Trophoblast cell (in vitro differentiated cells and primary cell): ENCODE measurements around the gene CLEC20A.

ENCODE experiments used
- DNase-seq, 2 donors: peaks; one replicate each; pipeline ENCODE4 v3.0.0-alpha.2; 2016
- H2AFZ ChIP-seq: 2 replicates; pipeline ENCODE4 v1.6.1; 2013; ENCODE audit warnings: low read length, moderate library complexity, mild to moderate bottlenecking; ENCODE audit not compliant: insufficient read depth, poor library complexity
- H2AK5ac ChIP-seq: 2 replicates; pipeline ENCODE4 v1.6.1; 2013; ENCODE audit warnings: mild to moderate bottlenecking, low read length
- H2BK120ac ChIP-seq: 2 replicates; pipeline ENCODE4 v1.6.1; 2013; ENCODE audit warnings: low read length, mild to moderate bottlenecking, moderate library complexity; ENCODE audit not compliant: insufficient read depth, poor library complexity
- H2BK12ac ChIP-seq: 2 replicates; pipeline ENCODE4 v1.6.1; 2013; ENCODE audit warnings: mild to moderate bottlenecking, low read length, moderate library complexity
- H2BK5ac ChIP-seq: 2 replicates; pipeline ENCODE4 v1.6.1; 2013; ENCODE audit warnings: low read length, low read depth, moderate library complexity, mild to moderate bottlenecking; ENCODE audit not compliant: poor library complexity
- H3K14ac ChIP-seq: 2 replicates; pipeline ENCODE4 v1.6.1; 2013; ENCODE audit warnings: mild to moderate bottlenecking, low read length
- H3K18ac ChIP-seq: 2 replicates; pipeline ENCODE4 v1.6.1; 2013; ENCODE audit warnings: mild to moderate bottlenecking, low read length
- H3K23ac ChIP-seq: 2 replicates; pipeline ENCODE4 v1.6.1; 2013; ENCODE audit warnings: low read length
- H3K27ac ChIP-seq: 2 replicates; pipeline ENCODE4 v1.5.1; 2013; ENCODE audit warnings: low read depth, mild to moderate bottlenecking, inconsistent platforms, low read length, moderate library complexity
- H3K27me3 ChIP-seq: 2 replicates; pipeline ENCODE4 v1.6.1; 2013; ENCODE audit warnings: inconsistent platforms, mild to moderate bottlenecking, low read length, moderate library complexity; ENCODE audit not compliant: insufficient read depth
- H3K36me3 ChIP-seq, 2 experiments: 1 replicate in 1 of 2; 2 replicates in 1 of 2; pipeline ENCODE4 v1.6.1; 2013; ENCODE audit warnings: low read length in 2 of 2, mild to moderate bottlenecking in 2 of 2, moderate library complexity in 1 of 2; ENCODE audit not compliant: insufficient read depth in 2 of 2, control insufficient read depth in 1 of 2
- H3K4ac ChIP-seq: 2 replicates; pipeline ENCODE4 v1.6.1; 2013; ENCODE audit warnings: low read depth, mild to moderate bottlenecking, low read length, moderate library complexity
- H3K4me1 ChIP-seq, 2 experiments: 1 replicate in 1 of 2; 2 replicates in 1 of 2; pipeline ENCODE4 v1.6.1; 2013; ENCODE audit warnings: low read length in 2 of 2, mild to moderate bottlenecking in 2 of 2, moderate library complexity in 1 of 2; ENCODE audit not compliant: insufficient read depth in 2 of 2, control insufficient read depth in 1 of 2
- H3K4me2 ChIP-seq: 2 replicates; pipeline ENCODE4 v1.6.1; 2013; ENCODE audit warnings: inconsistent platforms, mild to moderate bottlenecking, low read length, moderate library complexity
- H3K4me3 ChIP-seq: 2 replicates; pipeline ENCODE4 v1.5.1; 2013; ENCODE audit warnings: mild to moderate bottlenecking, low read depth, low read length, inconsistent platforms
- H3K79me1 ChIP-seq: one replicate; pipeline ENCODE4 v1.6.1; 2013; ENCODE audit warnings: low read length
- H3K79me2 ChIP-seq: 2 replicates; pipeline ENCODE4 v1.6.1; 2013; ENCODE audit warnings: low read length, mild to moderate bottlenecking; ENCODE audit not compliant: control insufficient read depth, insufficient read depth, poor library complexity
- H3K9ac ChIP-seq: 2 replicates; pipeline ENCODE4 v1.6.1; 2013; ENCODE audit warnings: mild to moderate bottlenecking, low read length
- H3K9me3 ChIP-seq: 2 replicates; pipeline ENCODE4 v1.6.1; 2013; ENCODE audit warnings: low read depth, mild to moderate bottlenecking, control low read depth, inconsistent platforms, low read length; ENCODE audit not compliant: insufficient read depth
- H4K12ac ChIP-seq: 2 replicates; pipeline ENCODE4 v1.6.1; 2013; ENCODE audit warnings: low read depth, mild to moderate bottlenecking, low read length, moderate library complexity
- H4K8ac ChIP-seq: 2 replicates; pipeline ENCODE4 v1.6.1; 2013; ENCODE audit warnings: low read depth, mild to moderate bottlenecking, low read length, moderate library complexity
- H4K91ac ChIP-seq: one replicate; pipeline ENCODE4 v1.6.1; 2013; ENCODE audit warnings: low read depth, mild to moderate bottlenecking, low read length, moderate library complexity
- WGBS: extraction: QIAGEN DNeasy Blood & Tissue Kit; methylation state at CpG from one replicate; pipeline ENCODE4 v1.1.7; 2013; ENCODE audit warnings: missing lambda C conversion rate; ENCODE audit not compliant: insufficient read length, insufficient coverage; ENCODE audit errors: extremely low coverage; 5-methylcytosine and 5-hydroxymethylcytosine counted together

CLEC20A gene

GRCh38 chr1:178528953-178529335, 32.2 kb upstream of the CLEC20A start:
- Histone ChIP-seq H3K9ac (no peak overlapping the region), H2BK12ac (no peak overlapping the region), H4K8ac (no peak overlapping the region), H2AFZ (no peak overlapping the region), H3K79me2 (no peaks in the 10 kb centered on the region), H3K4ac (no peak overlapping the region), H3K23ac (no peak overlapping the region), H3K27me3 (no peaks in the 10 kb centered on the region), H3K14ac (no peak overlapping the region), H4K12ac (no peak overlapping the region), H3K9me3 (peaks cover 2% of the 10 kb centered on the region), H3K4me1 (peaks cover 11% of the 10 kb centered on the region in 2 experiments), H4K91ac (no peak overlapping the region), H2BK120ac (no peak overlapping the region), H2BK5ac (no peak overlapping the region), H3K18ac (no peak overlapping the region), H3K4me3 (no peak overlapping the region), H3K27ac (no peak overlapping the region), H3K4me2 (no peak overlapping the region), H3K36me3 (no peaks in the 10 kb centered on the region), H2AK5ac (no peak overlapping the region), H3K79me1 (no peaks in the 10 kb centered on the region)
- WGBS = no CpG with 5 or more reads among the region's 4 CpGs
- no peak for DNase-seq

GRCh38 chr1:178528228-178528952, 31.6 kb upstream of the CLEC20A start:
- H3K18ac ChIP-seq = no peak overlapping the region
- H2BK5ac ChIP-seq = no peak overlapping the region
- no peaks in the 10 kb centered on the region for H3K27me3 ChIP-seq
- no peak overlapping the region for H3K9ac ChIP-seq
- H4K8ac ChIP-seq = no peak overlapping the region
- no peak overlapping the region for H3K14ac ChIP-seq
- peaks cover 2% of the 10 kb centered on the region for H3K9me3 ChIP-seq
- H4K91ac ChIP-seq = no peak overlapping the region
- no peaks in the 10 kb centered on the region for H3K79me2 ChIP-seq
- no peaks in the 10 kb centered on the region for H3K36me3 ChIP-seq
- no peak for DNase-seq
- no peak overlapping the region for H3K4ac ChIP-seq
- no peak overlapping the region for H2AK5ac ChIP-seq
- no peak overlapping the region for H2AFZ ChIP-seq
- peaks cover 11% of the 10 kb centered on the region in 2 experiments for H3K4me1 ChIP-seq
- H2BK120ac ChIP-seq = no peak overlapping the region
- H3K23ac ChIP-seq = no peak overlapping the region
- H3K79me1 ChIP-seq = no peaks in the 10 kb centered on the region
- no peak overlapping the region for H3K27ac ChIP-seq
- no peak overlapping the region for H4K12ac ChIP-seq
- H2BK12ac ChIP-seq = no peak overlapping the region
- WGBS = no CpG with 5 or more reads among the region's 10 CpGs
- no peak overlapping the region for H3K4me3 ChIP-seq
- H3K4me2 ChIP-seq = no peak overlapping the region

- no peak overlapping the region for H2AFZ ChIP-seq
- no peak overlapping the region for H3K4ac ChIP-seq
- H3K18ac ChIP-seq = no peak overlapping the region
- no peaks in the 10 kb centered on the region for H3K79me2 ChIP-seq
- peaks cover 11% of the 10 kb centered on the region in 2 experiments for H3K4me1 ChIP-seq
- no peak overlapping the region for H4K12ac ChIP-seq
- H3K36me3 ChIP-seq = no peaks in the 10 kb centered on the region
- no peak for DNase-seq
- no peak overlapping the region for H2BK5ac ChIP-seq
- no peaks in the 10 kb centered on the region for H3K27me3 ChIP-seq
- H3K14ac ChIP-seq = no peak overlapping the region
- H3K4me2 ChIP-seq = no peak overlapping the region
- no peak overlapping the region for H4K8ac ChIP-seq
- no peak overlapping the region for H3K23ac ChIP-seq
- H3K79me1 ChIP-seq = no peaks in the 10 kb centered on the region
- no peak overlapping the region for H3K27ac ChIP-seq
- H2BK120ac ChIP-seq = no peak overlapping the region
- H3K9me3 ChIP-seq = peaks cover 2% of the 10 kb centered on the region
- no peak overlapping the region for H3K4me3 ChIP-seq
- H2BK12ac ChIP-seq = no peak overlapping the region
- H2AK5ac ChIP-seq = no peak overlapping the region
- no peak overlapping the region for H4K91ac ChIP-seq
- WGBS = no CpG with 5 or more reads among the region's 4 CpGs
- H3K9ac ChIP-seq = no peak overlapping the region
Measured at GRCh38 chr1:178527117-178527516, 30.4 kb upstream of the CLEC20A start.

GRCh38 chr1:178521241-178521640, 24.5 kb upstream of the CLEC20A start:
- no CpG with 5 or more reads among the region's 4 CpGs for WGBS
- Histone ChIP-seq H3K79me2 (no peaks in the 10 kb centered on the region), H3K18ac (no peak overlapping the region), H3K9ac (no peak overlapping the region), H4K8ac (no peak overlapping the region), H4K91ac (no peak overlapping the region), H2BK12ac (no peak overlapping the region), H3K9me3 (peaks cover 4% of the 10 kb centered on the region), H2AK5ac (no peak overlapping the region), H3K79me1 (no peaks in the 10 kb centered on the region), H3K23ac (no peak overlapping the region), H3K14ac (no peak overlapping the region), H4K12ac (no peak overlapping the region), H3K4ac (no peak overlapping the region), H3K4me3 (no peak overlapping the region), H3K4me2 (no peak overlapping the region), H2BK120ac (no peak overlapping the region), H3K27me3 (no peaks in the 10 kb centered on the region), H3K36me3 (no peaks in the 10 kb centered on the region), H3K4me1 (no peaks in the 10 kb centered on the region), H2AFZ (no peak overlapping the region), H2BK5ac (no peak overlapping the region), H3K27ac (no peak overlapping the region)
- no peak for DNase-seq
